Hepatocyte (in vitro differentiated cells): ENCODE results near the gene POU3F1. TPM values are rescaled to one million over a fixed set of nuclear protein-coding genes. Genes with fewer than 3 reads are reported as not detected.

ENCODE experiments used
- DNase-seq: peaks from one replicate; pipeline ENCODE4 v3.0.0-alpha.2; 2016; ENCODE audit warnings: low spot score
- H2AFZ ChIP-seq: fragments of 200-600 bp; sonication (generic); 2 replicates; pipeline ENCODE4 v1.6.0; 2016; ENCODE audit warnings: antibody characterized with exemption, mild to moderate bottlenecking
- H3K27ac ChIP-seq: fragments of 200-600 bp; sonication (generic); 2 replicates; pipeline ENCODE4 v1.5.1; 2016; ENCODE audit warnings: mild to moderate bottlenecking
- H3K27me3 ChIP-seq: fragments of 200-600 bp; sonication (generic); 2 replicates; pipeline ENCODE4 v1.6.1; 2016
- H3K36me3 ChIP-seq: fragments of 200-600 bp; sonication (generic); replicated peaks from 2 replicates; pipeline ENCODE4 v1.5.1; 2016; ENCODE audit warnings: low read depth; ENCODE audit not compliant: insufficient read depth
- H3K4me1 ChIP-seq: fragments of 200-600 bp; sonication (generic); 2 replicates; pipeline ENCODE4 v1.5.1; 2016; ENCODE audit warnings: mild to moderate bottlenecking, moderate library complexity; ENCODE audit not compliant: insufficient read depth
- H3K4me2 ChIP-seq: fragments of 200-600 bp; sonication (generic); 2 replicates; pipeline ENCODE4 v1.6.0; 2016
- H3K4me3 ChIP-seq: fragments of 200-600 bp; sonication (generic); 2 replicates; pipeline ENCODE4 v1.5.1; 2016; ENCODE audit warnings: mild to moderate bottlenecking
- H3K79me2 ChIP-seq: fragments of 200-600 bp; sonication (generic); 2 replicates; pipeline ENCODE4 v1.6.0; 2017; ENCODE audit warnings: mild to moderate bottlenecking
- H3K9me2 ChIP-seq: fragments of 200-600 bp; sonication (generic); replicated peaks from 2 replicates; pipeline ENCODE4 v1.6.0; 2017; ENCODE audit warnings: mild to moderate bottlenecking; ENCODE audit not compliant: insufficient read depth
- H3K9me3 ChIP-seq: fragments of 200-600 bp; sonication (generic); 2 replicates; pipeline ENCODE4 v1.5.1; 2016; ENCODE audit warnings: low read depth, mild to moderate bottlenecking
- H4K20me1 ChIP-seq: fragments of 200-600 bp; sonication (generic); 2 replicates; pipeline ENCODE4 v1.6.0; 2016; ENCODE audit warnings: mild to moderate bottlenecking; ENCODE audit not compliant: insufficient read depth, poor library complexity, severe bottlenecking
- CTCF ChIP-seq: fragments of 200-600 bp; sonication (generic); IDR thresholded peaks from 2 replicates; pipeline ENCODE4 v1.5.1; 2016; ENCODE audit warnings: antibody characterized with exemption, mild to moderate bottlenecking; ENCODE audit not compliant: poor library complexity
- EZH2 ChIP-seq: fragments of 200-600 bp; sonication (generic); IDR thresholded peaks from 2 replicates; pipeline ENCODE4 v1.6.1; 2016; ENCODE audit warnings: antibody characterized with exemption, mild to moderate bottlenecking, borderline replicate concordance
- EZH2phosphoT487 ChIP-seq: fragments of 200-600 bp; sonication (generic); IDR thresholded peaks from one replicate; pipeline ENCODE4 v1.6.1; 2018; ENCODE audit warnings: antibody characterized with exemption, mild to moderate bottlenecking, low read depth, moderate library complexity; ENCODE audit not compliant: unreplicated experiment, severe bottlenecking
- WGBS: methylation state at CpG from one replicate; pipeline ENCODE4 v1.1.6; 2016; ENCODE audit warnings: low lambda C conversion rate; ENCODE audit errors: missing lambda C conversion rate; 5-methylcytosine and 5-hydroxymethylcytosine counted together
- polyA plus RNA-seq: library from polyadenylated mRNA; unstranded; fragments of >200 nt; fragmentation: Nextera tagmentation; extraction: Ambion mirVana; gene quantifications from 2 replicates; pipeline ENCODE4 v1.2.1, GENCODE V29; 2016
- total RNA-seq: library from RNA; depleted of rRNA; stranded (reverse); fragments of >200 nt; gene quantifications from 2 replicates; pipeline ENCODE4 v1.2.3, GENCODE V29; 2014

Gene POU3F1
- total and polyA plus RNA-seq, 2 experiments from 2014 or later, result 0.73 TPM; not detected in 1

- WGBS, result 65% methylated on average over 10 of the region's 10 CpGs
- H3K36me3 ChIP-seq, result no peaks in the 10 kb centered on the region
- H2AFZ ChIP-seq, result no peak overlapping the region
- no peaks in the 10 kb centered on the region for H3K9me2 ChIP-seq
- no peaks in the 10 kb centered on the region for H3K4me1 ChIP-seq
- no peak overlapping the region for H3K27ac ChIP-seq
- H3K4me3 ChIP-seq, result no peak overlapping the region
- peaks cover 24% of the 10 kb centered on the region for H3K27me3 ChIP-seq
- no peaks in the 10 kb centered on the region for H3K9me3 ChIP-seq
- peak; percentile 24 for TF ChIP-seq CTCF
- TF ChIP-seq EZH2, result no peak
- peak; percentile 37 for DNase-seq
- no peaks in the 10 kb centered on the region for H4K20me1 ChIP-seq
- no peak overlapping the region for H3K4me2 ChIP-seq
- no peaks in the 10 kb centered on the region for H3K79me2 ChIP-seq
These were observed 25.0 kb upstream of the POU3F1 start for GRCh38 chr1:38071312-38072256.

- no peaks in the 10 kb centered on the region for H3K9me3 ChIP-seq
- DNase-seq, result no peak
- H3K9me2 ChIP-seq, result no peaks in the 10 kb centered on the region
- 91% methylated on average over 3 of the region's 3 CpGs for WGBS
- TF ChIP-seq CTCF (no peak), EZH2 (no peak), EZH2phosphoT487 (no peak)
- no peak overlapping the region for H3K27ac ChIP-seq
- peaks cover 30% of the 10 kb centered on the region for H3K27me3 ChIP-seq
- H3K4me2 ChIP-seq, result no peak overlapping the region
- no peak overlapping the region for H2AFZ ChIP-seq
- no peaks in the 10 kb centered on the region for H3K79me2 ChIP-seq
- no peak overlapping the region for H3K4me3 ChIP-seq
- no peaks in the 10 kb centered on the region for H4K20me1 ChIP-seq
- H3K36me3 ChIP-seq, result no peaks in the 10 kb centered on the region
- no peaks in the 10 kb centered on the region for H3K4me1 ChIP-seq
These were observed 22.4 kb upstream of the POU3F1 start for GRCh38 chr1:38068980-38069340.

GRCh38 chr1:38068220-38068979 is 21.8 kb upstream of the POU3F1 start:
- Histone ChIP-seq H3K36me3 (no peaks in the 10 kb centered on the region), H3K79me2 (no peaks in the 10 kb centered on the region), H3K27me3 (peaks cover 30% of the 10 kb centered on the region), H2AFZ (no peak overlapping the region), H3K9me2 (no peaks in the 10 kb centered on the region), H3K9me3 (no peaks in the 10 kb centered on the region), H3K27ac (no peak overlapping the region), H3K4me1 (no peaks in the 10 kb centered on the region), H3K4me3 (no peak overlapping the region), H4K20me1 (no peaks in the 10 kb centered on the region), H3K4me2 (no peak overlapping the region)
- TF ChIP-seq EZH2 (no peak), EZH2phosphoT487 (no peak), CTCF (no peak)
- DNase-seq, result no peak
- 68% methylated on average over 14 of the region's 14 CpGs for WGBS
